ENCODE data around the gene ZNF177.

Gene ZNF177

DNA sequence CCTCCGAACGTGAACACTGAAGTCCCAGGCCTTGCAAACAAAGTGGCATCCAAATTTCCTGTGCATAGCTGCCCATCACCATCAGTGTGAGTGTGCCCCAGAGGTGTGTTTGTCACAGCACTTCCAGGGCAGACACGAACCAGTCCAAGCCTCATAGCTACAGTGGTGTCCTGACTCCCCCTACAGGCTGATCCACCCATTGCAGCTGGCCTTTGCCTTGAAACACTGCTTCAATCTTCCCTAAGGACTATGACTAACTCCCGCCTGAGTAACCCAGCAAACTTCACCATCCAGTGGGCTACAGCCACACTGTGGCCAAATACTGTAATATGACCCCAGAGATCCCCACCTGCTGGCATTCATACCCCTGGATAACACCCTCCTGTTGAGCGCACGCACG, 68.7 kb downstream of the ZNF177 start:
- peak; percentile 9 for DNase-seq

All from NCI-H82 (cell line).